ENCODE results near the gene SERTAD2. TPM values are rescaled to one million over a fixed set of nuclear protein-coding genes. Genes with fewer than 3 reads are reported as not detected.

Gene SERTAD2
- total and polyA plus RNA-seq, 2 experiments from 2014 or later, result 12.0 to 21.2 TPM

DNA sequence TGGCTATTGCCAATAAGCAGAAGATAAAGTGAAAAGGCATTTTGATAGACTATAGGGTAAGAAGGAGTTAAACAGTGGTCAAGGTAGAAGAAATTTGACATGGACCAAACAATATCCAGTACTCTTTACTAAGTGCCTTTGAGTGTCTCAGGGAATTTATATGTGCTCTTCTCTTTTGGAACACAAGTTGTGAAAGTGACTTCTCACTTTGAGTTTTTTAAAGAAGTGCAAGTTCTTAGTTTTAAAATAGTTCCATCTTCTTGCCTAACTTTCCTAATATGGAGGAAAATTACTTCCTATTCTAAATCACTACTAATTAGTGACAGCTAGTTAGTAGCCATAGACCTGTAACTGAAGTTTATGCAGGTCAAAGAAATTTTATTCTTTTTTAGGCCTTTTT is 66.2 kb downstream of the SERTAD2 start:
- no peak for DNase-seq (ENCODE audit: low read depth in 1 of 2, low spot score in 1 of 2)
- Histone ChIP-seq H3K36me3 (peaks cover 45% of the 10 kb centered on the region), H3K9me3 (ENCODE audit: low read depth) (no peaks in the 10 kb centered on the region), H3K27ac (no peak overlapping the region), H3K4me3 (no peak overlapping the region), H3K27me3 (no peaks in the 10 kb centered on the region), H3K4me1 (ENCODE audit: low read depth) (no peaks in the 10 kb centered on the region)
- TF ChIP-seq, protein P1, sequence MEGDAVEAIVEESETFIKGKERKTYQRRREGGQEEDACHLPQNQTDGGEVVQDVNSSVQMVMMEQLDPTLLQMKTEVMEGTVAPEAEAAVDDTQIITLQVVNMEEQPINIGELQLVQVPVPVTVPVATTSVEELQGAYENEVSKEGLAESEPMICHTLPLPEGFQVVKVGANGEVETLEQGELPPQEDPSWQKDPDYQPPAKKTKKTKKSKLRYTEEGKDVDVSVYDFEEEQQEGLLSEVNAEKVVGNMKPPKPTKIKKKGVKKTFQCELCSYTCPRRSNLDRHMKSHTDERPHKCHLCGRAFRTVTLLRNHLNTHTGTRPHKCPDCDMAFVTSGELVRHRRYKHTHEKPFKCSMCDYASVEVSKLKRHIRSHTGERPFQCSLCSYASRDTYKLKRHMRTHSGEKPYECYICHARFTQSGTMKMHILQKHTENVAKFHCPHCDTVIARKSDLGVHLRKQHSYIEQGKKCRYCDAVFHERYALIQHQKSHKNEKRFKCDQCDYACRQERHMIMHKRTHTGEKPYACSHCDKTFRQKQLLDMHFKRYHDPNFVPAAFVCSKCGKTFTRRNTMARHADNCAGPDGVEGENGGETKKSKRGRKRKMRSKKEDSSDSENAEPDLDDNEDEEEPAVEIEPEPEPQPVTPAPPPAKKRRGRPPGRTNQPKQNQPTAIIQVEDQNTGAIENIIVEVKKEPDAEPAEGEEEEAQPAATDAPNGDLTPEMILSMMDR (IDR thresholded peaks at IDR 0.05; ENCODE audit: low read depth, low read length), result no peak

DNA sequence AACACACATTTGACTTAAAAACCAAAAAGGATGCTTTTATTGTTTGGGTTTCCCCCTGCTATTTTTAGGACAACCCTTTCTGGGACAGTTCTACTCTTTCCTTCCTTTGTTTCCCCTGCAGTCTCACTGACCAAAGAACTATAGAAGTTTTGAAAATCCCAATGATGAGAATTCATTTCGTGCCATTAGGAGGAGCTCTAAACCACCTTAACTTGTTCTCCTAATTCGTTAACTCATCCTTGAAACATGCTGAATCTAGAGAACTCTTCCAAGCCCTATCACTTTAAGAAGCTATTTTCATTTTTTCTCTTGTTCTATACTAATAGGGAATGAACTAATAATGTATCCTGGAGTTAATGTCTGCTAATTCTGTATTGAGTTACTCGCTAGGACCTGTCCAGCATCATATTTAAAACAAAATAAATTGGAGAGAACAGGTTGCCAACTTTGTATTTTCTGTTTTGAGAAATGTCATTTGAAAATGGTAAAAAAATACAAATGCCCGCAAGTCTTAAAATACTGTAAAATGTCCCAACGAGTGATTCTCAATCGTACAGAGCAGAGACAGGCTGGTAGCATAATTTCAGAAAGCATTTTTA is 66.7 kb downstream of the SERTAD2 start:
- H3K4me1 ChIP-seq (ENCODE audit: low read depth), result no peaks in the 10 kb centered on the region
- H3K9me3 ChIP-seq (ENCODE audit: low read depth), result no peaks in the 10 kb centered on the region
- H3K36me3 ChIP-seq, result peaks cover 40% of the 10 kb centered on the region
- H3K4me3 ChIP-seq, result no peak overlapping the region
- TF ChIP-seq, protein P1 (IDR thresholded peaks at IDR 0.05; ENCODE audit: low read depth, low read length), result peak; percentile 65
- H3K27me3 ChIP-seq, result no peaks in the 10 kb centered on the region
- peak; percentile 59 to 71 for DNase-seq (ENCODE audit: low read depth in 1 of 2, low spot score in 1 of 2)
- no peak overlapping the region for H3K27ac ChIP-seq

DNA sequence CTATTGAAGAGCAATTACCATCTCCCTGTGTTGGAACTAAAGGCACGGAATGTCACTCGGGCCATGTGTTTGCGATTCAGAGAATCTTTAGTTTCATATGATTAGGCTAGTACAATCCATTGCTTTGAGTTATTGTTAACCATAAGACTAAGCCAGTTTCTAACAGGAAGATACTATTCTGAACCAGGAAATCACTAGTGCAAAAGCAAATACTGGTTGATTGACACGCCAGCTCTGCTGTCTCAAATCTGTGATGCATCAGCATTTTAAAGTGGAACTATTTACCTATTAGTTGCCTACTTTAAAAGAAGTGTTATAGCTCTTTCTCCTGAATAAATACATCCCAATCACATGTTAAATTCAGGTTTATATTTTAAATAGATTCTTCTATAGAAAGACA is 67.7 kb downstream of the SERTAD2 start:
- no peaks in the 10 kb centered on the region for H3K27me3 ChIP-seq
- TF ChIP-seq, protein P1 (IDR thresholded peaks at IDR 0.05; ENCODE audit: low read depth, low read length), result no peak
- DNase-seq (ENCODE audit: low read depth in 1 of 2, low spot score in 1 of 2), result no peak
- H3K27ac ChIP-seq, result no peak overlapping the region
- no peaks in the 10 kb centered on the region for H3K9me3 ChIP-seq (ENCODE audit: low read depth)
- no peak overlapping the region for H3K4me3 ChIP-seq
- H3K36me3 ChIP-seq, result peaks cover 30% of the 10 kb centered on the region
- no peaks in the 10 kb centered on the region for H3K4me1 ChIP-seq (ENCODE audit: low read depth)

- H3K4me3 ChIP-seq, result no peak overlapping the region
- no peak for DNase-seq (ENCODE audit: low read depth in 1 of 2, low spot score in 1 of 2)
- H3K36me3 ChIP-seq, result peaks cover 11% of the 10 kb centered on the region
- no peaks in the 10 kb centered on the region for H3K9me3 ChIP-seq (ENCODE audit: low read depth)
- H3K27me3 ChIP-seq, result no peaks in the 10 kb centered on the region
- H3K4me1 ChIP-seq (ENCODE audit: low read depth), result no peaks in the 10 kb centered on the region
- TF ChIP-seq, protein P1 (IDR thresholded peaks at IDR 0.05; ENCODE audit: low read depth, low read length), result no peak
- no peak overlapping the region for H3K27ac ChIP-seq
These were observed 70.9 kb downstream of the SERTAD2 start for GRCh38 chr2:64582774-64583340.

DNA sequence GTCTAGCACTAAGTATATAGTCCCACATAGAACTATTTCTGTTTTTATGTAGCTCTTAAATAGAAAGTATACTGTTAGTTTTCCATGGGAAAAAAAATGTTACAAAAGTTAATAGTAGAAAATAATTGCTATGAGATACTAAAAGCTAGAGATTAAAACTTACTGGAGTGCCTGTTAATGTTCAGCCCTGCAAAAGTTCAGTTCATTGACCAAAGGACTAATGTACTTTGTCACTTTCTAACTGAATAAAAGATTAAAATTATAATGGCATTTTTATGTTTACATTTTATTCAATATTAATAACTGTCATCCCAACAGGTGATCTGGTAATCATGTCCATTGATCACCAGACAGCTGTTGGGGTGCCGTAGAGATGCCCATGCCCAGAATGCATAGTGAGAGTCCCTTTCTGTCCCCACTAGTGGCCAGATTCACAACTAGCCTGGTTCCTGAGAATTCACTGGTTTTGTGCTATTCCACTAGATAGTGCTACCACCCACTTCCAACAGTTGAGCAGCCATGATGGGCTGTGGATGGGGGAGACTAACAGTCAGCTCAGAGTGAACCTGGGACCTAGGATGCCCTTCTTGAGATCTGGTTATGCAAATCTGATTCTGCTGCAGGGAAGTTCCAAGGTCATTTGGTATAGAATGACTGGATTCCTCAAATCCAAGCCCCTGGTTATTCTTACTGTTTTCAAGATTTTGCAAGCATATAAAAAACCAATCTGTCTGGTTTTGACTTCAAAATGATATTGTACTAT is 71.8 kb downstream of the SERTAD2 start:
- TF ChIP-seq, protein P1 (IDR thresholded peaks at IDR 0.05; ENCODE audit: low read depth, low read length), result no peak
- peaks cover 11% of the 10 kb centered on the region for H3K36me3 ChIP-seq

More for the DNA sequence above, 71.8 kb downstream of the SERTAD2 start:
- no peaks in the 10 kb centered on the region for H3K27me3 ChIP-seq
- DNase-seq (ENCODE audit: low read depth in 1 of 2, low spot score in 1 of 2), result no peak
- no peaks in the 10 kb centered on the region for H3K9me3 ChIP-seq (ENCODE audit: low read depth)
- H3K4me1 ChIP-seq (ENCODE audit: low read depth), result no peaks in the 10 kb centered on the region
- H3K4me3 ChIP-seq, result no peak overlapping the region
- no peak overlapping the region for H3K27ac ChIP-seq

Other genes with a start within 250 kb of the SERTAD2 start
- 12.8 and 15.8 TPM in 2 replicates for gene LGALSL, start 199.8 kb downstream of the SERTAD2 start, total RNA-seq
- 12.4 and 21.2 TPM in 2 replicates for gene LGALSL, start 199.8 kb downstream of the SERTAD2 start, polyA plus RNA-seq
- gene AFTPH, start 129.6 kb downstream of the SERTAD2 start, total RNA-seq, result 11.9 and 18.5 TPM in 2 replicates
- 7.1 and 8.8 TPM in 2 replicates for gene AFTPH, start 129.6 kb downstream of the SERTAD2 start, polyA plus RNA-seq

All from cardiac muscle cell (in vitro differentiated cells and primary cell).